GM15510 (cell line): ENCODE results near the gene NFKBIB.
A peak's percentile ranks its signal among the peaks of the same experiment; 100 is the strongest.

Experiments
- POLR2A ChIP-seq: IDR thresholded peaks from 3 replicates; pipeline ENCODE4 v1.6.1; 2011; ENCODE audit warnings: borderline replicate concordance; ENCODE audit not compliant: insufficient read length; ENCODE audit errors: extremely low read depth

The NFKBIB gene, protein sequence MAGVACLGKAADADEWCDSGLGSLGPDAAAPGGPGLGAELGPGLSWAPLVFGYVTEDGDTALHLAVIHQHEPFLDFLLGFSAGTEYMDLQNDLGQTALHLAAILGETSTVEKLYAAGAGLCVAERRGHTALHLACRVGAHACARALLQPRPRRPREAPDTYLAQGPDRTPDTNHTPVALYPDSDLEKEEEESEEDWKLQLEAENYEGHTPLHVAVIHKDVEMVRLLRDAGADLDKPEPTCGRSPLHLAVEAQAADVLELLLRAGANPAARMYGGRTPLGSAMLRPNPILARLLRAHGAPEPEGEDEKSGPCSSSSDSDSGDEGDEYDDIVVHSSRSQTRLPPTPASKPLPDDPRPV

DNA sequence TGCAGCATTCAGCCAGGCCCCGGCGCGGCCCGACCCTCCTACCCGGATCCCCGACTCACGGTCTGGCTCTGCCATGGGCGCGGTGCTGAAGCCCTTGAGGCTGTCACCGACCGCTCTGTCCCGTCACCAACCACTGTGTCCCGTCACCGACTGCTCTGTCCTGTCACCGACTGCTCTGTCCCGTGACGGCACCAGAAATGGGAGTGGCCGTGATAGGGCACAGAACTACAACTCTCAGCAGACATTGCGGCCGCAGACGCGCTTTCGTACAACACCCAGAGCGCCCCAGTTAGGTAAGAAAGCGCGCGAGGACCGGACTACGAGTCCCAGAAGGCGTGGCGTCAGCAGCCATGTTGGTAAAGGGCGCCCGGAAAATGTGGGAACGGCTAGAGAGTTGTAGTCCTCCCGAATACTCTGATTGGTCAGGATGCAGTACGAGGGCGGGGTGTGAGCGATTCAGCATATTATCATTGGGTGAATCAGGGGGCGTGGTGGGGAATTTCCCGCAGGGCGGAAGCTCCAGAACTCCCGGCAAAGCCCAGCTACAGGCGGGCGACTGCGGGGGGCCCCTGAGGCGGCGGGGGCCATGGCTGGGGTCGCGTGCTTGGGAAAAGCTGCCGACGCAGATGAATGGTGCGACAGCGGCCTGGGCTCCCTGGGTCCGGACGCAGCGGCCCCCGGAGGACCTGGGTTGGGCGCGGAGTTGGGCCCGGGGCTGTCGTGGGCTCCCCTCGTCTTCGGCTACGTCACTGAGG is at the start of gene NFKBIB, which contains the start of gene SIRT2:
Gene NFKBIB, plus strand, starts transcription at position 523 of the 755 bp plus-strand sequence. Its CDS starts 64 bp downstream, at position 587.
Gene SIRT2, minus strand, starts transcription at position 172 of the 755 bp plus-strand sequence. Its CDS starts 97 bp downstream, at position 75.
- peak; percentile 61 for TF ChIP-seq POLR2A

DNA sequence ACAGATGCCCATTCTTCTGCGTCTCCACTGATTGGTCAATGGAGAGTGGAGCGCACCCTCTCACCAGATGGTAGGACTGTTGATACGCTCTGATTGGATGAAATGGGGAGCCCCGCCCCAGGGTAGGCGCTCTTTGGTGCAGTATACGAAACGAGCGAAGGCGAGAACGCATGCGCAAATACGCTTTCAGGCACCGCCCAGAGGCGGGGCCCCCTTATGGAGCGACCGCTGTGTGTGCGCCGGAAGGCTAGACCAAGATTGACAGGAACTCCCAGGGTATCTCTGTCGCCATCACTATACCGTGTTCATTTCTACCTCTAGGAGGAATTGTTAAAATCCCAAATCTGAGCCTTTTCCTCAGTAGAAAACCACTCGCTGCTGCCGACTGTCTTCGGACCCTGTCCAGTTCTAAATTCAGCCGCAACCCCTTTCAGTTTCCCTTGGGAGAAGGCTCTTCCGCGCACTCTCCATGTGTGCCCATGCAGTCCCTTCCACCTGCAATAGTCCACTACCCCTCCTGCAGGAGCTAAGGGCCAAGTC is 49.3 kb upstream of the NFKBIB start:
- peak; percentile 73 for TF ChIP-seq POLR2A

GRCh38 chr19:38850976-38851621 is 48.7 kb upstream of the NFKBIB start:
- TF ChIP-seq POLR2A, result no peak

- TF ChIP-seq POLR2A, result peak; percentile 70
Observed at GRCh38 chr19:38851622-38852230, 48.0 kb upstream of the NFKBIB start.

- peak; percentile 47 for TF ChIP-seq POLR2A
Observed at GRCh38 chr19:38852231-38853044, 47.3 kb upstream of the NFKBIB start.

- no peak for TF ChIP-seq POLR2A
Observed at GRCh38 chr19:38853214-38853613, 46.6 kb upstream of the NFKBIB start.

DNA sequence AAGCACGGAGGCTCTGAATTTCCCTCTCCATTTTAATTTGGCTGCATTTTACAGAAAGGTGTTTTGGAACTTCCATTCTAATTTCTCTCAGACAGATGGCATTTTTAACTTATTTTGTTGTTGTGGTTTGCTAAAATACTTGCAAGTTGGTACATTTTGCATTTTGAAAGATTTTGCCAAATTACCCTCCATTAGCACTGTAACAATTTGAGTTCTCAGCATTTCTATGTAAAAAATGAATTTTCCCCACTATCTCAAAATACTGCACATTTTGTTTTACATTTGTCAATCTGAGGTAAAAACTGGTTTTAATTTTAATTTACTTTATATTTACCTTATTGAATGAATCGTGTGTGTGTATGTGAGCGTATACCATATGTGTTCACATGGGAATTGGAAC is 43.0 kb upstream of the NFKBIB start:
- no peak for TF ChIP-seq POLR2A

- no peak for TF ChIP-seq POLR2A
Observed at GRCh38 chr19:38861368-38861767, 38.4 kb upstream of the NFKBIB start.

DNA sequence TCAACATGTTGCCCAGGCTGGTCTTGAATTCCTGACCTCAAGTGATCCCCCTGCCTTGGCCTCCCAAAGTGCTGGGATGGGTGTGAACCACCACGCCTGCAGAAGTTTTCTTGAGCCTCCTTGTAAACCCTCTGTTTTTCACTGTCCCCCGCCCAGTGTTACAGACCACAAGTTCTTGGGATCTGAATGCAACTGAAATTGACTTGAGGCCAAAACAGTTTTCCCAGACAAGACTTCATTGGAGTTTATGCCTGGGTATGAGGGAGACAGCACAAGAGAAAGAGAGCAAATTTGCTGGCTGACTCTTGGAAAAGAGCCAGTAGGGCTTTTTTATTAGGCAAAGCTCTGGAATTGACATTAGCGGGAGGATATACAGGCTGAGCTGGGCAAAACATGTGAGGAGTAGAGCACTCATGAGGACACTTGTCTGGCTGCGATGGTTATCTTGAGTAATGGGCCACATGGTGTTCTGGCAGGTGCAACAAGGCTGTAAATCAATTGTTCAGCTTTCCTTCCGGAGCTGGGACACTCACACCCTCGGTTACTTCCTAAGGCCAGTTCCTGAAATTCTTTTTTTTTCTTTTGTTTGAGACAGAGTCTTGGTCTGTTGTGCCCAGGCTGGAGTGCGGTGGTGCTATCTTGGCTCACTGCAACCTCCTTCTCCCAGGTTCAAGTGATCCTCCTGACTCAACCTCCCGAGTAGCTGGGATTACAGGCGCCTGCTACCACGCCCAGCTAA is 37.3 kb upstream of the NFKBIB start:
- no peak for TF ChIP-seq POLR2A

DNA sequence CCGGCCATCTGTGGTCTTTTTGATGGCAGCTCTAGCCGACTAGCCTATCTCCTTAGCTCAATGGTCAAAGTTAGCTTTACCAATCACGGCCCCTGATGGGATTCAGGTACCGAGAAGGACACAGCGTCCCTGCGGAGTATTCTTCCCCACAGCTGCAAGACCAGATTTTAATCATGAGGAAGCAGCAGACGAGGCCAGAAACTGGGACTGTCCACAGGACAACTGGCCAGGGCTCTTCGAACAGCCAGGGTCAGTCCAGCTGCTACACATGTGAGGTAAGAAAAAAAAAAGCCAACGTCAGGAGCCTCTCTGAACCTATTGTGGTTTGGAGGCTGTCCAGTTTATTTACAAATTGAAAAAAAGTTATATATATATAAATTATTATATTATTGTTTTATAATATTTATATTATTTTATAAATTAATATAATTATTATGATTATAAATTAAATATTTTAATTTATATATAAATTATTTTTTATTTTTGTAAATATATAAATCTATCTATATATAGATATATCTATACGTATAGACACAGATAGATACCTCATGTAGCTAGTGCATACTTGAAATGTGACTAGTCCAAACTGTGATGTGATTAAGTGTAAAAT is 32.5 kb upstream of the NFKBIB start:
- TF ChIP-seq POLR2A, result no peak

DNA sequence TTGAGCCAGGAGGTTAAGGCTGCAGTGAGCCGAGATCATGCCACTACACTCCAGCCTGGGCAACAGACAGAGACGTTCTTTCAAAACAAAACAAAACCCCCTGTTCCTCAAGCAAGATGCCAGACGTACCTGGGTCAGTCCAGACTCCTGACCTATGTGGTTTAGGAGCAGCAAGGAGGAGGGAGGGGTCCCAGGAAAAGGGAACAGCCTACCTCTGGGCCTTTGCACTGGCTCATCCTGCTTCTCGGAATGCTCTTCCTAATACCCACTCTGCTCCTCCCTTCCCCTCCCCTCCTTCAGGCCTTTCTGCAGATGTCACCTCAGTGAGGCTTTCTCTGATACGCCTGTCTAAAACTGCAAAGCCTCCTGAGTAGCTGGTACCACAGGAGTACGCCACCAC is 31.2 kb upstream of the NFKBIB start:
- TF ChIP-seq POLR2A, result no peak

DNA sequence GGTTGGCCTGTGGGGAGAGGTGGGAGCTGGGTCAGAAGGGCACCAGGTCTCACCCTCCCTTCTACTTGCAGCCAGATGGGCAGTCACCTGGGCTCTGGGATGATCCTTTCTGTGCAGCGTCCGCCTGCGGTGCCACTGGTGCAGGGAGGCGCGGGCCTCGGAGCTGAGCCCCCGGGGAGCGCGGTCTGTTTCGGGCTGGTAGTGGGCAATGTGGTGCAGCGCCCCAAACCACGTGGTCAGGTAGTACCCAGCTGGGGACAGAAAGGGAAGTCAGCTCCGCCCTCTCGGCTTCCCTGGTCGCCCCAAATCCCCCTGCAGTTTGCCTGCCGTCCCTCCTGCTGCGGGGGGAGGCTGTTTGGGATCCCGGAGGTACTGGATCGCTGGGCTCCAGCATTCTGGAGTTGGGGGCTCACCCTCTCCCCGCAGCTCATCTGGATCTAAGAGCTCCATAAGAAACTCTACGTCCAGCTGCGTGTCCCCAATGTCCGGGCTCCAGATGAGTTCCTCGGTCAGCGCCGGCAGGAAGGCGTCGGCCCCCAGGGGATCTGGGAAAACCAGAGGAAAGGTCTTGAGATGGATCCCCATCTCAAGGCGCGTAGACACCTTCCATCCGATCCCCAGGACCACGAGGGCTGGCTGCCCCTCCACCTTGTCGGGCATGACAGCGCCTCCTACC is 30.5 kb upstream of the NFKBIB start:
- no peak for TF ChIP-seq POLR2A
